K562 (cell line): ENCODE measurements around the gene LIAS. TPM values are rescaled to one million over a fixed set of nuclear protein-coding genes. Genes with fewer than 3 reads are reported as not detected.
A peak's percentile ranks its signal among the peaks of the same experiment; 100 is the strongest.

Experiments used
- ATAC-seq: fragments of 200-7000 bp; cut with Tn5 transposase; 3 replicates; pipeline ENCODE4 v1.9.1; 2020; ENCODE audit warnings: moderate library complexity
- BruUV-seq: library from RNA; stranded (reverse); fragments of 400-500 nt; replicated peaks from 2 replicates; lab custom pipeline; 2021; lab: Mats Ljungman, UMichigan
- CTCF ChIA-PET: fragments of 300-600 bp; formaldehyde crosslinking; extraction: SDS; loops from one replicate; lab custom pipeline; 2021; ENCODE audit warnings: low intra/inter-chr PET ratio; lab: Yijun Ruan, JAX
- POLR2A ChIA-PET: fragments of 300-600, 350-650 bp; sonication (Branson Sonifier 250); formaldehyde crosslinking; extraction: SDS; loops from one replicate; lab custom pipeline; 2021; ENCODE audit warnings: antibody characterized with exemption, inconsistent platforms; lab: Yijun Ruan, JAX
- DNase-seq, 4 experiments: peaks; one replicate each; pipeline versions ENCODE4 v3.0.0 to v3.0.0-alpha.2; 2011 to 2018; ENCODE audit warnings: low spot score in 3 of 4, mixed read lengths in 3 of 4; ENCODE audit errors: extremely low read depth in 1 of 4
- FAIRE-seq: peaks from 2 replicates; lab custom pipeline; 2011; peaks lifted over from hg19 to GRCh38; lab: Jason Lieb, UNC
- H2AFZ ChIP-seq: 2 replicates; pipeline ENCODE4 v1.6.0; 2011; ENCODE audit warnings: low read depth, low read length, control low read depth, inconsistent platforms
- H3K27ac ChIP-seq: fragments of 200-600 bp; 3 replicates; pipeline ENCODE4 v1.8.0; 2011; ENCODE audit warnings: low read depth, mild to moderate bottlenecking, control low read depth, inconsistent platforms, low read length, moderate library complexity, mixed read lengths; ENCODE audit errors: extremely low read depth
- H3K27me3 ChIP-seq, 2 experiments: fragments of 300-600 bp in 1 of 2; 2 replicates in 1 of 2; 3 replicates in 1 of 2; pipeline versions ENCODE4 v1.6.0 to v1.8.0; 2011; ENCODE audit warnings: inconsistent platforms in 2 of 2, low read length in 2 of 2, mild to moderate bottlenecking in 1 of 2, mixed read lengths in 1 of 2, moderate library complexity in 1 of 2; ENCODE audit not compliant: control insufficient read depth in 2 of 2, insufficient read depth in 2 of 2
- H3K36me3 ChIP-seq: fragments of 300-600 bp; 3 replicates; pipeline ENCODE4 v1.8.0; 2011; ENCODE audit warnings: mild to moderate bottlenecking, low read length, inconsistent platforms; ENCODE audit not compliant: control insufficient read depth, insufficient read depth
- H3K4me1 ChIP-seq, 2 experiments: fragments of 200-600 bp in 1 of 2; replicated peaks in 1 of 2; 2 replicates in 1 of 2; 3 replicates in 1 of 2; pipeline versions ENCODE4 v1.5.1 to v1.8.0; 2011; ENCODE audit warnings: inconsistent platforms in 2 of 2, low read length in 2 of 2, mild to moderate bottlenecking in 1 of 2, mixed read lengths in 1 of 2, moderate library complexity in 1 of 2; ENCODE audit not compliant: control insufficient read depth in 2 of 2, insufficient read depth in 2 of 2
- H3K4me2 ChIP-seq: 2 replicates; pipeline ENCODE4 v1.6.1; 2011; ENCODE audit warnings: low read length, control low read depth, inconsistent platforms, mixed read lengths; ENCODE audit not compliant: insufficient read depth
- H3K4me3 ChIP-seq: fragments of 200-600 bp; sonication (generic), shearing (Covaris generic); 2 replicates; pipeline ENCODE4 v1.5.1; 2016; ENCODE audit warnings: control low read depth, inconsistent platforms
- H3K79me2 ChIP-seq: fragments of 200-600 bp; 3 replicates; pipeline ENCODE4 v1.8.0; 2011; ENCODE audit warnings: low read length, inconsistent platforms; ENCODE audit not compliant: control insufficient read depth, insufficient read depth
- H3K9ac ChIP-seq, 2 experiments: 2 replicates each; pipeline versions ENCODE4 v1.6.0 to v1.6.1; 2011; ENCODE audit warnings: low read depth in 2 of 2, low read length in 2 of 2, control low read depth in 1 of 2, inconsistent platforms in 1 of 2, mild to moderate bottlenecking in 1 of 2, mixed read lengths in 1 of 2; ENCODE audit not compliant: insufficient read depth in 1 of 2
- H3K9me1 ChIP-seq: one replicate; pipeline ENCODE4 v1.6.0; 2011; ENCODE audit warnings: inconsistent platforms, mild to moderate bottlenecking, low read length, moderate library complexity; ENCODE audit not compliant: control insufficient read depth, insufficient read depth
- H3K9me3 ChIP-seq: replicated peaks from 2 replicates; pipeline ENCODE4 v1.5.1; 2011; ENCODE audit warnings: low read depth, low read length, inconsistent platforms; ENCODE audit not compliant: control insufficient read depth, insufficient read depth
- H4K20me1 ChIP-seq: replicated peaks from 2 replicates; pipeline ENCODE4 v1.6.1; 2011; ENCODE audit warnings: low read length, inconsistent platforms, mixed read lengths; ENCODE audit not compliant: control insufficient read depth, insufficient read depth
- SP1 ChIP-seq: sonication (generic); formaldehyde crosslinking; IDR thresholded peaks from 2 replicates; pipeline ENCODE4 v1.8.1; 2022; ENCODE audit warnings: mild to moderate bottlenecking, missing genetic modification reagents
- TGIF2 ChIP-seq: sonication (generic); formaldehyde crosslinking; IDR thresholded peaks from 2 replicates; pipeline ENCODE4 v1.8.1; 2022; ENCODE audit warnings: mild to moderate bottlenecking, missing genetic modification reagents, moderate library complexity
- ZNF121 ChIP-seq: sonication (generic); formaldehyde crosslinking; conservative IDR thresholded peaks from 2 replicates; pipeline ENCODE4 v1.8.0; 2022; ENCODE audit warnings: missing genetic modification reagents
- WGBS: fragments of 100-300 bp; shearing (Covaris generic); methylation state at CpG from one replicate; pipeline ENCODE4 v1.1.6; 2016; ENCODE audit warnings: low coverage, mixed read lengths; ENCODE audit not compliant: insufficient coverage; ENCODE audit errors: missing lambda C conversion rate; 5-methylcytosine and 5-hydroxymethylcytosine counted together
- in situ Hi-C: fragments of 300-500 bp; cut with MboI; formaldehyde crosslinking; loops from 4 replicates; pipeline ENCODE4 v1.15.0; 2018; ENCODE audit warnings: inconsistent platforms, mixed read lengths
- intact Hi-C: fragments of 100-400 bp; cut with micrococcal nuclease; formaldehyde crosslinking; loops from 2 replicates; pipeline ENCODE4 v1.14.2; 2022
- polyA plus RNA-seq, 8 experiments: library from polyadenylated mRNA; depleted of rRNA in 4 of 8; stranded (reverse) in 5 of 8; unstranded in 3 of 8; fragments of >200 nt; fragmentation: Nextera tagmentation in 2 of 8; fragmentation: Illumina TruSeq in 1 of 8; extraction: Ambion mirVana in 2 of 8; extraction: Trizol in 1 of 8; gene quantifications; 2 replicates each; pipeline versions ENCODE4 v1.2.1 to v1.2.3, GENCODE V29; 2011 to 2014; ENCODE audit warnings: inconsistent platforms in 1 of 8, missing spikeins in 1 of 8
- total RNA-seq, 7 experiments: library from RNA; depleted of rRNA in 6 of 7; stranded (reverse); fragments of >200 nt in 6 of 7; fragmentation: Illumina TruSeq in 2 of 7; extraction: Trizol in 2 of 7; gene quantifications; 2 replicates each; pipeline versions ENCODE4 v1.2.1 to v1.2.3, GENCODE V29; 2011 to 2021; ENCODE audit warnings: low replicate concordance in 1 of 7
- TF ChIP-seq, protein P1 (sequence below): sonication (generic); IDR thresholded peaks from 2 replicates; pipeline ENCODE4 v1.6.1; 2016
- TF ChIP-seq, protein P2 (sequence below): fragments of 200-800 bp; sonication (Bioruptor generic); IDR thresholded peaks from 2 replicates; pipeline ENCODE4 v1.6.1; 2017; ENCODE audit warnings: missing genetic modification characterization, missing compliant biosample characterization

The LIAS gene
- total and polyA plus RNA-seq, 9 of the 15 experiments (the other 6 are each of a cell fraction or from before 2014, with no cell fraction given): 21.9 to 57.1 (median 42.1) TPM

GRCh38 chr4:39516407-39516966 lies 57.6 kb downstream of the LIAS start (continued):
- TF ChIP-seq, protein P1, sequence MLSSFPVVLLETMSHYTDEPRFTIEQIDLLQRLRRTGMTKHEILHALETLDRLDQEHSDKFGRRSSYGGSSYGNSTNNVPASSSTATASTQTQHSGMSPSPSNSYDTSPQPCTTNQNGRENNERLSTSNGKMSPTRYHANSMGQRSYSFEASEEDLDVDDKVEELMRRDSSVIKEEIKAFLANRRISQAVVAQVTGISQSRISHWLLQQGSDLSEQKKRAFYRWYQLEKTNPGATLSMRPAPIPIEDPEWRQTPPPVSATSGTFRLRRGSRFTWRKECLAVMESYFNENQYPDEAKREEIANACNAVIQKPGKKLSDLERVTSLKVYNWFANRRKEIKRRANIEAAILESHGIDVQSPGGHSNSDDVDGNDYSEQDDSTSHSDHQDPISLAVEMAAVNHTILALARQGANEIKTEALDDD: no peak
- no peak for TF ChIP-seq TGIF2
- no peak for TF ChIP-seq SP1
- TF ChIP-seq, all 486 proteins: peak for 0

DNA sequence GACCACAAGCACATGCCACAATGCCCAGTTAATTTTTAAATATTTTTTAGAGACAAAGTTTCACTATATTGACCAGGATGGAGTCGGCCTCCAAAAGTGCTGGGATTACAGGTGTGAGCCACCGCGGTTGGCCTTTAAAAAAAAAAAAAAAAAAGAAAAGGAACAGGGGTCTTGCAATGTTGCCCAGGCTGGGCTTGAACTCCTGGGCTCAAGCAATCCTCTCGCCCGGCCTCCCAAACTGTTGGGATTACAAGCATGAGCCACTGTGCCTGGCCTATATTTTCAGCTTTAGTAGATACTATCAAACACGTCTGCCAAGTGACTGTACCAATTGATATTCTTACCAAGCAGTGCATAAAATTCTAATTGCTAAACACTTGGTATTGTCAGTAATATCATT lies 59.6 kb downstream of the LIAS start:
- peaks cover 11% of the 10 kb centered on the region; the same call in 1 of the 3 replicates for H3K36me3 ChIP-seq
- intact Hi-C loops: no loop called here
- CTCF ChIA-PET: no interaction called here
- 97% methylated on average over 6 of the region's 6 CpGs for WGBS
- ATAC-seq (no peak), FAIRE-seq (no peak), DNase-seq (no peak)
- H3K4me3 ChIP-seq: no peak overlapping the region
- BruUV-seq: no TSS peak
- H3K9me1 ChIP-seq: no peaks in the 10 kb centered on the region
- no peak overlapping the region for H2AFZ ChIP-seq
- no peak overlapping the region for H3K4me2 ChIP-seq
- H3K27me3 ChIP-seq: no peaks in the 10 kb centered on the region
- POLR2A ChIA-PET: interaction anchor here (1.1 kb wide), 1 partner anchor 9 kb away, joined by 3 read pairs; the partner anchor contains the start of gene UGDH
- no peak overlapping the region for H3K27ac ChIP-seq
- H3K79me2 ChIP-seq: no peaks in the 10 kb centered on the region
- no peaks in the 10 kb centered on the region for H4K20me1 ChIP-seq
- no peaks in the 10 kb centered on the region for H3K9me3 ChIP-seq
- peaks cover 4 to 6% of the 10 kb centered on the region in 2 experiments; a peak in 4 of 5 replicates for H3K4me1 ChIP-seq
- in situ Hi-C loops: no loop called here
- H3K9ac ChIP-seq: no peak overlapping the region
- TF ChIP-seq ZNF121 (CRISPR knock-in tag): peak; percentile 52
- TF ChIP-seq, protein P2, sequence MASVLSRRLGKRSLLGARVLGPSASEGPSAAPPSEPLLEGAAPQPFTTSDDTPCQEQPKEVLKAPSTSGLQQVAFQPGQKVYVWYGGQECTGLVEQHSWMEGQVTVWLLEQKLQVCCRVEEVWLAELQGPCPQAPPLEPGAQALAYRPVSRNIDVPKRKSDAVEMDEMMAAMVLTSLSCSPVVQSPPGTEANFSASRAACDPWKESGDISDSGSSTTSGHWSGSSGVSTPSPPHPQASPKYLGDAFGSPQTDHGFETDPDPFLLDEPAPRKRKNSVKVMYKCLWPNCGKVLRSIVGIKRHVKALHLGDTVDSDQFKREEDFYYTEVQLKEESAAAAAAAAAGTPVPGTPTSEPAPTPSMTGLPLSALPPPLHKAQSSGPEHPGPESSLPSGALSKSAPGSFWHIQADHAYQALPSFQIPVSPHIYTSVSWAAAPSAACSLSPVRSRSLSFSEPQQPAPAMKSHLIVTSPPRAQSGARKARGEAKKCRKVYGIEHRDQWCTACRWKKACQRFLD: no peak
